HCT116 (cell line): ENCODE data around the gene LRRK1. TPM values are rescaled to one million over a fixed set of nuclear protein-coding genes. Genes with fewer than 3 reads are reported as not detected.

Experiments
- ATAC-seq: fragments of 200-7000 bp; cut with Tn5 transposase; 2 replicates; pipeline ENCODE4 v1.9.1; 2020; ENCODE audit warnings: mild to moderate bottlenecking, moderate library complexity
- BruUV-seq: library from RNA; stranded (reverse); fragments of 400-500 nt; replicated peaks from 2 replicates; lab custom pipeline; 2021; lab: Mats Ljungman, UMichigan
- CTCF ChIA-PET: fragments of 300-600 bp; sonication (Branson Sonifier 250); formaldehyde crosslinking; loops from one replicate; lab custom pipeline; 2021; ENCODE audit warnings: antibody characterized with exemption; lab: Charles Lee
- POLR2A ChIA-PET: fragments of 300-600, 350-600 bp; sonication (Branson Sonifier 250); formaldehyde crosslinking; loops from one replicate; lab custom pipeline; 2021; ENCODE audit warnings: antibody characterized with exemption; lab: Charles Lee
- RAD21 ChIA-PET, 2 experiments: fragments of 300-600 bp; sonication (Branson Sonifier 250); formaldehyde crosslinking; loops; one replicate each; lab custom pipeline; 2023; ENCODE audit warnings: low total read pairs in 2 of 2; ENCODE audit not compliant: uncharacterized antibody in 2 of 2, unreplicated experiment in 2 of 2, low non-redundant PET in 1 of 2; lab: Charles Lee
- DNase-seq: peaks from one replicate; pipeline ENCODE4 v3.0.0-alpha.2; 2010; ENCODE audit warnings: low read depth, low spot score
- H2AFZ ChIP-seq: fragments of 200-600 bp; shearing (Covaris generic), sonication (generic); 2 replicates; pipeline ENCODE4 v1.6.1; 2017; ENCODE audit warnings: low read depth, mixed run types, mixed read lengths, antibody characterized with exemption, low read length; ENCODE audit not compliant: poor library complexity, severe bottlenecking
- H3K27ac ChIP-seq: 2 replicates; pipeline ENCODE4 v1.5.1; 2012; ENCODE audit warnings: low read depth, low read length
- H3K27me3 ChIP-seq: fragments of 200-600 bp; sonication (generic); 2 replicates; pipeline ENCODE4 v1.6.1; 2016; ENCODE audit warnings: mixed run types, low read length, mixed read lengths; ENCODE audit not compliant: insufficient read depth
- H3K36me3 ChIP-seq, 2 experiments: fragments of 200-500 bp in 1 of 2; fragments of 200-600 bp in 1 of 2; sonication (Bioruptor generic) in 1 of 2; sonication (generic) in 1 of 2; 2 replicates each; pipeline versions ENCODE4 v1.5.1 to v1.6.1; 2014 to 2016; ENCODE audit warnings: low read length in 2 of 2, inconsistent platforms in 1 of 2, mixed read lengths in 1 of 2, mixed run types in 1 of 2; ENCODE audit not compliant: insufficient read depth in 2 of 2, control insufficient read depth in 1 of 2
- H3K4me1 ChIP-seq, 2 experiments: fragments of 200-600 bp in 1 of 2; sonication (generic) in 1 of 2; 2 replicates each; pipeline versions ENCODE4 v1.5.1 to v1.6.1; 2012 to 2017; ENCODE audit warnings: low read length in 2 of 2, inconsistent platforms in 1 of 2, mild to moderate bottlenecking in 1 of 2, mixed read lengths in 1 of 2, mixed run types in 1 of 2, moderate library complexity in 1 of 2; ENCODE audit not compliant: insufficient read depth in 2 of 2, control insufficient read depth in 1 of 2
- H3K4me2 ChIP-seq: fragments of 200-600 bp; sonication (generic); 2 replicates; pipeline ENCODE4 v1.6.1; 2017; ENCODE audit warnings: mixed run types, low read length, mixed read lengths
- H3K4me3 ChIP-seq, 2 experiments: fragments of 200-600 bp in 1 of 2; sonication (generic) in 1 of 2; replicated peaks in 1 of 2; 2 replicates each; pipeline ENCODE4 v1.5.1; 2011 to 2016; ENCODE audit warnings: low read length in 2 of 2, control low read depth in 1 of 2, low read depth in 1 of 2, mild to moderate bottlenecking in 1 of 2, mixed read lengths in 1 of 2, mixed run types in 1 of 2
- H3K79me2 ChIP-seq: fragments of 200-600 bp; sonication (generic); 2 replicates; pipeline ENCODE4 v1.6.1; 2017; ENCODE audit warnings: mild to moderate bottlenecking, mixed run types, low read length, moderate library complexity, mixed read lengths; ENCODE audit not compliant: insufficient read depth
- H3K9ac ChIP-seq: fragments of 200-600 bp; sonication (generic); 2 replicates; pipeline ENCODE4 v1.6.1; 2016; ENCODE audit warnings: low read length, mixed read lengths
- H3K9me2 ChIP-seq: fragments of 200-600 bp; sonication (generic), shearing (Covaris generic); 2 replicates; pipeline ENCODE4 v1.6.1; 2017; ENCODE audit warnings: mixed run types, mild to moderate bottlenecking, moderate library complexity; ENCODE audit not compliant: insufficient read depth
- H3K9me3 ChIP-seq, 2 experiments: fragments of 200-500 bp in 1 of 2; fragments of 200-600 bp in 1 of 2; sonication (Bioruptor generic) in 1 of 2; sonication (generic) in 1 of 2; 2 replicates each; pipeline ENCODE4 v1.6.1; 2014 to 2017; ENCODE audit warnings: low read length in 2 of 2, mixed read lengths in 2 of 2, inconsistent platforms in 1 of 2, low read depth in 1 of 2, mild to moderate bottlenecking in 1 of 2, mixed run types in 1 of 2, moderate library complexity in 1 of 2; ENCODE audit not compliant: control insufficient read depth in 1 of 2, insufficient read depth in 1 of 2
- H4K20me1 ChIP-seq: fragments of 200-600 bp; sonication (generic), shearing (Covaris generic); 2 replicates; pipeline ENCODE4 v1.6.1; 2017; ENCODE audit warnings: mixed run types, mild to moderate bottlenecking, moderate library complexity; ENCODE audit not compliant: insufficient read depth
- CBX3 ChIP-seq: IDR thresholded peaks from 2 replicates; pipeline ENCODE4 v1.6.1; 2012; ENCODE audit warnings: low read depth
- EGR1 ChIP-seq: IDR thresholded peaks from 2 replicates; pipeline ENCODE4 v1.6.1; 2012; ENCODE audit warnings: low read depth
- ELF1 ChIP-seq: IDR thresholded peaks from 2 replicates; pipeline ENCODE4 v1.6.1; 2012; ENCODE audit warnings: low read depth, borderline replicate concordance
- EZH2phosphoT487 ChIP-seq: fragments of 200-600 bp; IDR thresholded peaks from 2 replicates; pipeline ENCODE4 v1.6.1; 2018; ENCODE audit warnings: antibody characterized with exemption, borderline replicate concordance
- FOSL1 ChIP-seq: IDR thresholded peaks from 2 replicates; pipeline ENCODE4 v1.6.1; 2012; ENCODE audit warnings: low read depth
- JUND ChIP-seq: IDR thresholded peaks from 2 replicates; pipeline ENCODE4 v1.6.1; 2012
- POLR2A ChIP-seq: IDR thresholded peaks from 2 replicates; pipeline ENCODE4 v1.7.0; 2011; ENCODE audit warnings: borderline replicate concordance; ENCODE audit not compliant: insufficient read depth, insufficient read length; ENCODE audit errors: extremely low read depth
- POLR2AphosphoS5 ChIP-seq: IDR thresholded peaks from 2 replicates; pipeline ENCODE4 v1.6.1; 2011; ENCODE audit warnings: mild to moderate bottlenecking, low read depth, low read length, moderate library complexity
- RAD21 ChIP-seq: IDR thresholded peaks from 2 replicates; pipeline ENCODE4 v1.6.1; 2012; ENCODE audit warnings: low read depth, mild to moderate bottlenecking
- SP1 ChIP-seq: IDR thresholded peaks from 2 replicates; pipeline ENCODE4 v1.6.1; 2012; ENCODE audit warnings: low read depth
- SRF ChIP-seq: IDR thresholded peaks from 2 replicates; pipeline ENCODE4 v1.6.1; 2012; ENCODE audit warnings: low read depth
- TCF7L2 ChIP-seq: IDR thresholded peaks from 2 replicates; pipeline ENCODE4 v1.7.0; 2011; ENCODE audit warnings: borderline replicate concordance, inconsistent platforms; ENCODE audit not compliant: insufficient read depth, insufficient read length; ENCODE audit errors: extremely low read depth
- YY1 ChIP-seq: IDR thresholded peaks from 2 replicates; pipeline ENCODE4 v1.6.1; 2011; ENCODE audit warnings: low read length, low read depth, moderate library complexity, mild to moderate bottlenecking; ENCODE audit not compliant: insufficient replicate concordance; ENCODE audit errors: extremely low read depth
- ZFX ChIP-seq: fragments of 450-650 bp; IDR thresholded peaks from 2 replicates; pipeline ENCODE4 v1.6.1; 2017
- intact Hi-C: fragments of 100-400 bp; cut with micrococcal nuclease; formaldehyde crosslinking; loops from 2 replicates; pipeline ENCODE4 v1.10.0; 2022
- total RNA-seq: library from RNA; stranded (reverse); gene quantifications from one replicate; pipeline ENCODE4 v1.2.1, GENCODE V29; 2021; ENCODE audit not compliant: unreplicated experiment
- TF ChIP-seq, protein P1 (sequence below): IDR thresholded peaks from 2 replicates; pipeline ENCODE4 v1.6.1; 2012
- TF ChIP-seq, protein P2 (sequence below): IDR thresholded peaks from 2 replicates; pipeline ENCODE4 v1.6.1; 2012
- TF ChIP-seq, protein P3 (sequence below): IDR thresholded peaks from 2 replicates; pipeline ENCODE4 v1.6.1; 2011; ENCODE audit warnings: mild to moderate bottlenecking, low read length, moderate library complexity; ENCODE audit not compliant: insufficient replicate concordance; ENCODE audit errors: extremely low read depth
- TF ChIP-seq, protein P4 (sequence below): IDR thresholded peaks from 2 replicates; pipeline ENCODE4 v1.6.1; 2012; ENCODE audit warnings: low read depth

Gene LRRK1
- total RNA-seq, 1 experiment from 2014 or later = 21.6 TPM

DNA sequence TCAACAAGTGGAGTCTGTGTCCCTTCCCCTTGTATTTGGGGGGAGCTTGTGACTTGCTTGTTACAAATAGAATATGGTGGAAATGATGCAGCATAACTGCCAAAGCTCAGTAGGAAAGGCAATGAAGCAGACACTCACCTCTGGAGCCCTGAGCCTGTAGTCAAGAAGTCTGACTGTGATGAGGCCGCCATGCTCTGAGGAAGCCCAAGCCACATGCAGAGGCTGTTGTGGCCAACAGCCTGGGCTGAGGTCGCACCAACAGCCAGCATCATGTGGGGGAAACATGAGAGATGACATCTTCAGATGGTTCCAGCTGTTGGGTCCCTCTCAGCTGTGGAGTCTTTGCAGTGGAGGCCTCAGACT is 171.3 kb downstream of the LRRK1 start:
- H3K9me3 ChIP-seq = no peaks in the 10 kb centered on the region

More for the DNA sequence above, 171.3 kb downstream of the LRRK1 start:
- H3K4me2 ChIP-seq = no peak overlapping the region
- no TSS peak for BruUV-seq
- no peak for ATAC-seq
- no peaks in the 10 kb centered on the region for H3K79me2 ChIP-seq
- H3K4me1 ChIP-seq = peaks cover 0 to 9% of the 10 kb centered on the region in 2 experiments; a peak in 1 of 4 replicates
- intact Hi-C loops = no loop called here
- no peak overlapping the region for H2AFZ ChIP-seq
- H3K36me3 ChIP-seq = no peaks in the 10 kb centered on the region
- CTCF ChIA-PET = interaction anchor here (1.2 kb wide), 1 partner anchor 162 kb away, joined by 4 read pairs; the partner anchor contains the start of gene CHSY1
- H4K20me1 ChIP-seq = no peaks in the 10 kb centered on the region
- no peak overlapping the region for H3K27ac ChIP-seq
- H3K9me2 ChIP-seq = no peaks in the 10 kb centered on the region
- DNase-seq = no peak
- RAD21 ChIA-PET = no interaction called here
- no peak overlapping the region for H3K4me3 ChIP-seq
- TF ChIP-seq CBX3 (no peak), POLR2A (no peak), FOSL1 (no peak), EZH2phosphoT487 (no peak), SRF (no peak), RAD21 (no peak), ZFX (no peak), POLR2AphosphoS5 (no peak), YY1 (no peak), EGR1 (no peak), TCF7L2 (no peak), ELF1 (no peak), SP1 (no peak), JUND (no peak)
- TF ChIP-seq, protein P1, sequence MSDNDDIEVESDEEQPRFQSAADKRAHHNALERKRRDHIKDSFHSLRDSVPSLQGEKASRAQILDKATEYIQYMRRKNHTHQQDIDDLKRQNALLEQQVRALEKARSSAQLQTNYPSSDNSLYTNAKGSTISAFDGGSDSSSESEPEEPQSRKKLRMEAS = no peak
- TF ChIP-seq, protein P2, sequence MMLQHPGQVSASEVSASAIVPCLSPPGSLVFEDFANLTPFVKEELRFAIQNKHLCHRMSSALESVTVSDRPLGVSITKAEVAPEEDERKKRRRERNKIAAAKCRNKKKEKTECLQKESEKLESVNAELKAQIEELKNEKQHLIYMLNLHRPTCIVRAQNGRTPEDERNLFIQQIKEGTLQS = no peak
- TF ChIP-seq, protein P3, sequence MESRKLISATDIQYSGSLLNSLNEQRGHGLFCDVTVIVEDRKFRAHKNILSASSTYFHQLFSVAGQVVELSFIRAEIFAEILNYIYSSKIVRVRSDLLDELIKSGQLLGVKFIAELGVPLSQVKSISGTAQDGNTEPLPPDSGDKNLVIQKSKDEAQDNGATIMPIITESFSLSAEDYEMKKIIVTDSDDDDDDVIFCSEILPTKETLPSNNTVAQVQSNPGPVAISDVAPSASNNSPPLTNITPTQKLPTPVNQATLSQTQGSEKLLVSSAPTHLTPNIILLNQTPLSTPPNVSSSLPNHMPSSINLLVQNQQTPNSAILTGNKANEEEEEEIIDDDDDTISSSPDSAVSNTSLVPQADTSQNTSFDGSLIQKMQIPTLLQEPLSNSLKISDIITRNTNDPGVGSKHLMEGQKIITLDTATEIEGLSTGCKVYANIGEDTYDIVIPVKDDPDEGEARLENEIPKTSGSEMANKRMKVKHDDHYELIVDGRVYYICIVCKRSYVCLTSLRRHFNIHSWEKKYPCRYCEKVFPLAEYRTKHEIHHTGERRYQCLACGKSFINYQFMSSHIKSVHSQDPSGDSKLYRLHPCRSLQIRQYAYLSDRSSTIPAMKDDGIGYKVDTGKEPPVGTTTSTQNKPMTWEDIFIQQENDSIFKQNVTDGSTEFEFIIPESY = no peak
- TF ChIP-seq, protein P4, sequence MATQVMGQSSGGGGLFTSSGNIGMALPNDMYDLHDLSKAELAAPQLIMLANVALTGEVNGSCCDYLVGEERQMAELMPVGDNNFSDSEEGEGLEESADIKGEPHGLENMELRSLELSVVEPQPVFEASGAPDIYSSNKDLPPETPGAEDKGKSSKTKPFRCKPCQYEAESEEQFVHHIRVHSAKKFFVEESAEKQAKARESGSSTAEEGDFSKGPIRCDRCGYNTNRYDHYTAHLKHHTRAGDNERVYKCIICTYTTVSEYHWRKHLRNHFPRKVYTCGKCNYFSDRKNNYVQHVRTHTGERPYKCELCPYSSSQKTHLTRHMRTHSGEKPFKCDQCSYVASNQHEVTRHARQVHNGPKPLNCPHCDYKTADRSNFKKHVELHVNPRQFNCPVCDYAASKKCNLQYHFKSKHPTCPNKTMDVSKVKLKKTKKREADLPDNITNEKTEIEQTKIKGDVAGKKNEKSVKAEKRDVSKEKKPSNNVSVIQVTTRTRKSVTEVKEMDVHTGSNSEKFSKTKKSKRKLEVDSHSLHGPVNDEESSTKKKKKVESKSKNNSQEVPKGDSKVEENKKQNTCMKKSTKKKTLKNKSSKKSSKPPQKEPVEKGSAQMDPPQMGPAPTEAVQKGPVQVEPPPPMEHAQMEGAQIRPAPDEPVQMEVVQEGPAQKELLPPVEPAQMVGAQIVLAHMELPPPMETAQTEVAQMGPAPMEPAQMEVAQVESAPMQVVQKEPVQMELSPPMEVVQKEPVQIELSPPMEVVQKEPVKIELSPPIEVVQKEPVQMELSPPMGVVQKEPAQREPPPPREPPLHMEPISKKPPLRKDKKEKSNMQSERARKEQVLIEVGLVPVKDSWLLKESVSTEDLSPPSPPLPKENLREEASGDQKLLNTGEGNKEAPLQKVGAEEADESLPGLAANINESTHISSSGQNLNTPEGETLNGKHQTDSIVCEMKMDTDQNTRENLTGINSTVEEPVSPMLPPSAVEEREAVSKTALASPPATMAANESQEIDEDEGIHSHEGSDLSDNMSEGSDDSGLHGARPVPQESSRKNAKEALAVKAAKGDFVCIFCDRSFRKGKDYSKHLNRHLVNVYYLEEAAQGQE = no peak
- TF ChIP-seq, all 23 proteins: peak for 0
- POLR2A ChIA-PET = no interaction called here
- no peaks in the 10 kb centered on the region for H3K27me3 ChIP-seq
- H3K9ac ChIP-seq = no peak overlapping the region
